GM23248 (cell line): ENCODE measurements around the gene AGXT2. TPM values are rescaled to one million over a fixed set of nuclear protein-coding genes. Genes with fewer than 3 reads are reported as not detected.

Source experiments
- DNase-seq: peaks from one replicate; pipeline ENCODE4 v3.0.0-alpha.2; 2015
- H2AFZ ChIP-seq: fragments of 200-600 bp; sonication (generic); 2 replicates; pipeline ENCODE4 v1.6.1; 2016; ENCODE audit warnings: antibody characterized with exemption
- H3F3A ChIP-seq: fragments of 200-600 bp; sonication (generic); 2 replicates; pipeline ENCODE4 v1.6.1; 2016; ENCODE audit warnings: mild to moderate bottlenecking, antibody characterized with exemption, mixed run types; ENCODE audit not compliant: insufficient read depth
- H3K27ac ChIP-seq: fragments of 200-600 bp; sonication (generic); 2 replicates; pipeline ENCODE4 v1.5.1; 2016; ENCODE audit warnings: mild to moderate bottlenecking
- H3K27me3 ChIP-seq: fragments of 200-600 bp; sonication (generic); replicated peaks from 2 replicates; pipeline ENCODE4 v1.6.1; 2016; ENCODE audit warnings: mild to moderate bottlenecking; ENCODE audit not compliant: insufficient read depth
- H3K36me3 ChIP-seq: fragments of 200-600 bp; sonication (generic); 2 replicates; pipeline ENCODE4 v1.6.1; 2016; ENCODE audit warnings: low read depth, mild to moderate bottlenecking
- H3K4me1 ChIP-seq: fragments of 200-600 bp; sonication (generic); 2 replicates; pipeline ENCODE4 v1.6.1; 2016; ENCODE audit warnings: mild to moderate bottlenecking; ENCODE audit not compliant: insufficient read depth
- H3K4me2 ChIP-seq: fragments of 200-600 bp; sonication (generic); one replicate; pipeline ENCODE4 v1.6.1; 2016; ENCODE audit warnings: mild to moderate bottlenecking; ENCODE audit not compliant: unreplicated experiment
- H3K4me3 ChIP-seq: fragments of 200-600 bp; sonication (generic); 2 replicates; pipeline ENCODE4 v1.5.1; 2016; ENCODE audit warnings: mild to moderate bottlenecking
- H3K79me2 ChIP-seq: fragments of 200-600 bp; sonication (generic); 2 replicates; pipeline ENCODE4 v1.6.1; 2016; ENCODE audit warnings: mild to moderate bottlenecking; ENCODE audit not compliant: insufficient read depth
- H3K9ac ChIP-seq: fragments of 200-600 bp; sonication (generic); 2 replicates; pipeline ENCODE4 v1.6.1; 2016; ENCODE audit warnings: mild to moderate bottlenecking
- H3K9me2 ChIP-seq: fragments of 200-600 bp; sonication (generic); 2 replicates; pipeline ENCODE4 v1.6.1; 2016; ENCODE audit warnings: mixed run types, mild to moderate bottlenecking, moderate library complexity; ENCODE audit not compliant: insufficient read depth
- H3K9me3 ChIP-seq: fragments of 200-600 bp; sonication (generic); one replicate; pipeline ENCODE4 v1.6.1; 2017; ENCODE audit warnings: low read depth
- H4K20me1 ChIP-seq: fragments of 200-600 bp; sonication (generic); 2 replicates; pipeline ENCODE4 v1.6.0; 2016; ENCODE audit not compliant: insufficient read depth
- EZH2 ChIP-seq: fragments of 200-600 bp; sonication (generic); IDR thresholded peaks from 2 replicates; pipeline ENCODE4 v1.6.1; 2018; ENCODE audit warnings: antibody characterized with exemption, mild to moderate bottlenecking; ENCODE audit not compliant: insufficient read depth, poor library complexity, severe bottlenecking
- EZH2phosphoT487 ChIP-seq: fragments of 200-600 bp; sonication (generic); IDR thresholded peaks from 2 replicates; pipeline ENCODE4 v1.6.1; 2018; ENCODE audit warnings: antibody characterized with exemption, moderate library complexity, mild to moderate bottlenecking, low read depth; ENCODE audit not compliant: insufficient read depth
- WGBS, 2 experiments: methylation state at CpG; one replicate each; pipeline ENCODE4 v1.1.6; 2015 to 2017; ENCODE audit warnings: low lambda C conversion rate in 2 of 2, low coverage in 1 of 2; ENCODE audit errors: missing lambda C conversion rate in 2 of 2; 5-methylcytosine and 5-hydroxymethylcytosine counted together
- in situ Hi-C: fragments of 300-500 bp; cut with MboI; formaldehyde crosslinking; loops from 2 replicates; pipeline ENCODE4 v1.15.0; 2020
- polyA plus RNA-seq: library from polyadenylated mRNA; unstranded; fragments of >200 nt; fragmentation: Nextera tagmentation; extraction: Ambion mirVana; gene quantifications from 2 replicates; pipeline ENCODE4 v1.2.1, GENCODE V29; 2016
- total RNA-seq: library from RNA; depleted of rRNA; stranded (reverse); fragments of >200 nt; shearing (Covaris generic); gene quantifications from 2 replicates; pipeline ENCODE4 v1.2.3, GENCODE V29; 2014; rRNA removed

Gene AGXT2
- total and polyA plus RNA-seq, 2 experiments from 2014 or later = not detected

DNA sequence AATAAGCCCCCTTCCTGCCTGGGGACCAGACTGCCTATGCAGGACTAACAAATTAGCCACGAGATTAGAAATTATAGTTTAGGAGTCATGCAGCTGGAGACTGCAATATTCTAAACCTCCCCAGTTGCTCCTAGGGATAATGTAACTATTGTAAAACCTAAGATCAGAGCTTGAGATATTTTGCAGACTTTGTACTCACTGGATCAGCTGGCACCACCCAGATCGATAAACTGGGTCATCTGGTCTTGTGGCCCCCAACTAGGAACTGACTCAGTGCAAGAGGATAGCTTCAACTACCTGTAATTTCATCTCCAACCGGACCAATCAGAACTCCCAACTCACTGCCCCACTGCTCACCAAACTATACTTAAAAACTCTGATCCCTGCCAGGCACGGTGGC is 80.2 kb downstream of the AGXT2 start:
- Histone ChIP-seq H2AFZ (no peak overlapping the region), H3K9me2 (no peaks in the 10 kb centered on the region), H3K4me1 (no peaks in the 10 kb centered on the region), H3K9me3 (no peaks in the 10 kb centered on the region), H3K9ac (no peak overlapping the region), H4K20me1 (no peaks in the 10 kb centered on the region), H3K4me2 (no peak overlapping the region), H3K79me2 (no peaks in the 10 kb centered on the region), H3K27me3 (no peaks in the 10 kb centered on the region), H3K4me3 (no peak overlapping the region), H3K27ac (no peak overlapping the region), H3K36me3 (no peaks in the 10 kb centered on the region), H3F3A (no peaks in the 10 kb centered on the region)
- WGBS, 2 experiments = 95 to 98% methylated on average over 4 of the region's 4 CpGs
- DNase-seq = no peak
- in situ Hi-C loops = no loop called here
- TF ChIP-seq EZH2 (no peak), EZH2phosphoT487 (no peak)

DNA sequence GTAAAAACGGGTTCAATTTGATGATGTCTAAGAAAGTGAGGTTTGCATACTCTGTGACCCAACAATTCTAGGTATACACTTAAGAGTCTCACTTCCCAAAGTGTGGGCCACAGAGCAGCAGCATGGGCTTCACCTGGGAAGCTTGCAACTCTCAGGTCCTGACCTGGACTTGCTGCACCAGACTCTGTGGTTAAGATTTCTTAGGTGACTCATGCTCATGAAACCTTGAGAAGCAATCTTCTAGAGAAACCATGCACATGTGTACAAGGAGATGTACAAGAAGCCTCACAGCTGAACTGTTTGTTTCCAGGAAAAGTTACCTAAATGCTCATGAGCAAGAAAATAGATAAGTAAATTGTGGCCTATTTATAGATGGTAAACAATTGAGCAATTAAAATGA is 88.4 kb downstream of the AGXT2 start:
- H3K79me2 ChIP-seq = no peaks in the 10 kb centered on the region
- H3K27ac ChIP-seq = no peak overlapping the region
- no peaks in the 10 kb centered on the region for H3K9me3 ChIP-seq
- no peak overlapping the region for H3K4me3 ChIP-seq
- TF ChIP-seq EZH2phosphoT487 (no peak), EZH2 (no peak)
- peaks cover 21% of the 10 kb centered on the region for H3K4me1 ChIP-seq
- no peak overlapping the region for H3K9ac ChIP-seq
- WGBS, 2 experiments = 93 to 97% methylated on average over 1 of the region's 1 CpG
- H4K20me1 ChIP-seq = no peaks in the 10 kb centered on the region
- no peaks in the 10 kb centered on the region for H3K9me2 ChIP-seq
- in situ Hi-C loops = no loop called here
- H3K36me3 ChIP-seq = peaks cover 12% of the 10 kb centered on the region
- no peaks in the 10 kb centered on the region for H3K27me3 ChIP-seq
- H3K4me2 ChIP-seq = no peak overlapping the region
- H2AFZ ChIP-seq = no peak overlapping the region
- peak; percentile 63 for DNase-seq
- peaks cover 30% of the 10 kb centered on the region for H3F3A ChIP-seq

DNA sequence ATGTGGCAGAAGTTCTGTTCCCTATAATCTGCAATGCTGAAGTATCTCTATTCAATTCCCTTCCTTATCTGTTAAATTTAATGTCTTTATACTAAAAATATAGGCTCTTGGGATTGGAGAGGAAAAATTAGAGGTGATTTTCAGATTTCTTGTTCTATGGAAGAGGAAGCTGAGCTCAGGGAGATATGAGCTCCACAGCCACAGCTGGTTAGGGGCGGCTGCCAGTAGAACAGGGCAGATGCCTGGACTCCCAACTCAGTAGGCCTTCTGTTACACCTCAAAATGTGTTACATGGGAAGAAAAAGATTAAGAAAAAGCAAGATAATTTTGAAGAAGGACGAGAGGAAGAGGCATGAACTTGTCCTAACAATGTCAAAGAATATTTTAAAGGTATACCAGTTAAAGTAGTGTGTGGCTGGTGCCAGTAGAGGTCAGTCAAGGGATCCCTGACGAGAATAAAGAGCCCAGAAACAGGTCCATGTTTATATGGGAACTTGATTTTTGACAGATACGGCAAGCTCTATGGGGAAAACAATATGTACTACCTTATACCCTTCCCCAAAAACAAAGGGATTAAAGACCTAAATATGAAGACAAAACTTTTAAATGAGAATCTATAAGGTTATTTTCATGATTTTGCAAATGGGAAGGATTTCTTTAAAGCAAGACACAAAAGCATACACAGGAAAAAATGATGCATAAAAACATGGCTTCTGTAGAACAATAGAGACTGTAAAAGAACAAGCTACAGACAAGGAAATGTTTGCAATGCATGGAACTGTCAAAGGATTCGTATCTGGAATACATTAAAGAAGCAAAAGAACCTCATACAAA is 89.7 kb downstream of the AGXT2 start:
- Histone ChIP-seq H3F3A (peaks cover 30% of the 10 kb centered on the region), H3K4me3 (no peak overlapping the region), H3K9me3 (no peaks in the 10 kb centered on the region), H3K9ac (peak overlapping the region; percentile 4; the same call in 1 of the 2 replicates), H3K36me3 (peaks cover 23% of the 10 kb centered on the region), H3K4me2 (no peak overlapping the region), H4K20me1 (no peaks in the 10 kb centered on the region), H3K9me2 (no peaks in the 10 kb centered on the region), H3K79me2 (no peaks in the 10 kb centered on the region), H3K27ac (peak overlapping the region; percentile 31), H3K4me1 (peaks cover 21% of the 10 kb centered on the region), H2AFZ (no peak overlapping the region), H3K27me3 (no peaks in the 10 kb centered on the region)
- WGBS, 2 experiments = 32 to 39% methylated on average over 5 of the region's 5 CpGs
- TF ChIP-seq EZH2phosphoT487 (no peak), EZH2 (no peak)
- DNase-seq = peak; percentile 68
- in situ Hi-C loops = no loop called here

- peaks cover 21% of the 10 kb centered on the region for H3K4me1 ChIP-seq
- H3K9ac ChIP-seq = peak overlapping the region; percentile 4; the same call in 1 of the 2 replicates
- no peak for TF ChIP-seq EZH2phosphoT487
- TF ChIP-seq EZH2 = no peak
- H3K36me3 ChIP-seq = peaks cover 23% of the 10 kb centered on the region
- peaks cover 30% of the 10 kb centered on the region for H3F3A ChIP-seq
- no peak overlapping the region for H3K4me2 ChIP-seq
- no peaks in the 10 kb centered on the region for H4K20me1 ChIP-seq
- H3K9me3 ChIP-seq = no peaks in the 10 kb centered on the region
- H3K27ac ChIP-seq = peak overlapping the region; percentile 31
- H3K9me2 ChIP-seq = no peaks in the 10 kb centered on the region
- no peak overlapping the region for H3K4me3 ChIP-seq
- no peak overlapping the region for H2AFZ ChIP-seq
- in situ Hi-C loops = no loop called here
- 92 to 96% methylated on average over 1 of the region's 1 CpG for WGBS, 2 experiments
- no peaks in the 10 kb centered on the region for H3K79me2 ChIP-seq
- no peaks in the 10 kb centered on the region for H3K27me3 ChIP-seq
- peak; percentile 22 for DNase-seq
These were observed 90.4 kb downstream of the AGXT2 start for GRCh38 chr5:34957321-34957720.

Other genes with a start within 250 kb of the AGXT2 start
- under 0.01 TPM in 1 of 2 replicates, not detected in the other for gene TTC23L, start 208.8 kb downstream of the AGXT2 start, total RNA-seq
- gene TTC23L, start 208.8 kb downstream of the AGXT2 start, polyA plus RNA-seq = not detected in 2 replicates
- 26.3 and 42.9 TPM in 2 replicates for gene RAD1, start 132.4 kb downstream of the AGXT2 start, total RNA-seq
- gene RAD1, start 132.4 kb downstream of the AGXT2 start, polyA plus RNA-seq = 53.6 and 56.4 TPM in 2 replicates
- 22.5 and 39.7 TPM in 2 replicates for gene BRIX1, start 132.2 kb downstream of the AGXT2 start, total RNA-seq
- 45.8 and 49.6 TPM in 2 replicates for gene BRIX1, start 132.2 kb downstream of the AGXT2 start, polyA plus RNA-seq
- gene DNAJC21, start 118.4 kb downstream of the AGXT2 start, total RNA-seq = 26.2 and 30.4 TPM in 2 replicates
- gene DNAJC21, start 118.4 kb downstream of the AGXT2 start, polyA plus RNA-seq = 15.3 and 15.5 TPM in 2 replicates
- 5.8 and 14.2 TPM in 2 replicates for gene PRLR, start 182.5 kb upstream of the AGXT2 start, total RNA-seq
- 0.80 and 0.94 TPM in 2 replicates for gene PRLR, start 182.5 kb upstream of the AGXT2 start, polyA plus RNA-seq